ENCODE measurements around the gene RPGRIP1.
"Not testable (repeated sequence)": the region's sequence is repeated elsewhere in the genome, so short reads cannot be mapped to it uniquely, and the experiment has no call there.

RPGRIP1 gene

DNA sequence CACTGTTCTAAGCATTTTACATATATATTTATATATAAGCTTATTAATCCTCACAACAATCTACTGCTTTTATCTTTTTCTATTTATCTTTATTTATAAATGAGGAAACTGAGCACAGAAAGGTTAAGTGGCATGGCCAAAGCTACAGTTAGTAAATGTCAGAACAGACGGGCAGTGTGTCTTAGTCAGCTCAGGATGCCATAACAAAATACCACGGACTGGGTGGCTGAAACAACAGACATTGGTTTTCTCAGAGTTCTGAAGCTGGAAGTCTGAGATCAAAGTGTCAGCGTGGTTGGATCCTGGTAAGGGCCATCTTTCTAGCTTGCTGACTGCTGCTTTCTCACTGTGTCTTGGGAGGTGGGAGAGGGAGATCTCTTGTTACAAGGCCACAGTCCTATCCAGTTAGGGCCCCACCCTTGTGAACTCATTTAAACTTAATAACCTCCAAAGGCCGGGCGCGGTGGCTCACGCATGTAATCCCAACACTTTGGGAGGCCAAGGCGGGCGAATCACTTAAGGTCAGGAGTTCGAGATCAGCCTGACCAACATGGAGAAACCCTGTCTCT lies 19.8 kb downstream of the RPGRIP1 start:
- DNase-seq (ENCODE audit: insufficient read length, low spot score) (no peak), FAIRE-seq (no peak)

DNA sequence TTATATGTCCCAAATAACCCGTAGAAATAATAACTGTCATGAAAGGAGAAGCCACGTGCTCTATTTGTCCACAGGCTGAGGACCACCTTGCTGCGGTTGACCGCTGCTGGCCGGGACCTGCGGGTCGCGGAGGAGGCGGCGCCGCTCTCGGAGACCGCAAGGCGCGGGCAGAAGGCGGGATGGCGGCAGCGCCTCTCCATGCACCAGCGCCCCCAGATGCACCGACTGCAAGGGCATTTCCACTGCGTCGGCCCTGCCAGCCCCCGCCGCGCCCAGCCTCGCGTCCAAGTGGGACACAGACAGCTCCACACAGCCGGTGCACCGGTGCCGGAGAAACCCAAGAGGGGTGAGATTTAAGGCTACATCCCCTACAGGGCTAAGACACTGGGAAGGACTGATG lies 21.0 kb downstream of the RPGRIP1 start:
- DNase-seq (ENCODE audit: insufficient read length, low spot score): no peak
- FAIRE-seq: no peak

DNA sequence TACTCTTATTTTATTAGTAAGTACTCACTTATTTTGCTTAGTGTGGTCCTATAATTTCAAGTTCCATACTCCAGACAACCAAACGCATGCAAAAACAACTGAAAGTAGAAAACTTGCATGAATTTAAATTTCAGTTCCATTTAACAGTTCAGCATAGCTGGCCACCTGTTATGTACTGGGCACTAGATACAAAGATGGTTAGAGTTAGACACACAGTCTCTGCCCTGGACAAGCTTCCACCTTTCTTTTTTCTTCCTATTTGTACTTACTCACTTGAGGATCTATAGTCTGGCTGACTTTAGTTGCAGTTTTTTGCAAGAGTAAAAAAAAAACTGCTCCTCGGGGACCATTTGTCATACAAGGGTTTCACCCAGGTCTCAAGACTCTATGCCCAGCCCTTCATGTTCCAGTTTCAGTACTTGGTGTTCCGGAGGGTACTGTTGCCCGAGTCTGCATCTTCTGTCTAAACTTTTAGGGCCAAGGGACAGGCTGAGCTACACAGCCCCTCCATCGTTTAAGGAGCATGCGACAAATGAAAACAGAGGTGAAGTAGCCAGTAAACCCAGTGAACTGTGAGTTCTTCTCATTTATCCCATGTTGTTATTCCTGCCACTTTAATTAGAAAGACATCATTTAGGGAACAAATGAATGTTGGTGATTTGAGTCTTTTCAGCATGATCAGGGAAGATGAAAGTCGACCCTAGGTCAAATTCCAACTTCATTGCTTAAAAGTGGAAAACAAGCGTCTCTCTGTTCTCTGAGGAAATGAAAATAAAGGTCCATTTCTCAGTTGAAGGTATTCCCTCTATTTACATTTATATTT lies 22.3 kb downstream of the RPGRIP1 start:
- FAIRE-seq: no peak
- DNase-seq (ENCODE audit: insufficient read length, low spot score): no peak

DNA sequence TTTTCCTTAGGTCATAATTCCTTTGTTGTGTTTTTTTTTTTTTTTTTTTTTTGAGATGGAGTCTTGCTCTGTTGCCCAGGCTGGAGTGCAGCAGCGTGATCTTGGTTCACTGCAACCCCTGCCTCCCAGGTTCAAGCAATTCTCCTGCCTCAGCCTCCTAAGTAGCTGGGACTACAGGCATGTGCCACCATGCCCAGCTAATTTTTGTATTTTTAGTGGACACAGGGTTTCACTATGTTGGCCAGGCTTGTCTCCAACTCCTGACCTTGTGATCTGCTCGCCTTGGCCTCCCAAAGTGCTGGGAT lies 22.9 kb downstream of the RPGRIP1 start:
- not testable (repeated sequence) for DNase-seq (ENCODE audit: insufficient read length, low spot score); FAIRE-seq

DNA sequence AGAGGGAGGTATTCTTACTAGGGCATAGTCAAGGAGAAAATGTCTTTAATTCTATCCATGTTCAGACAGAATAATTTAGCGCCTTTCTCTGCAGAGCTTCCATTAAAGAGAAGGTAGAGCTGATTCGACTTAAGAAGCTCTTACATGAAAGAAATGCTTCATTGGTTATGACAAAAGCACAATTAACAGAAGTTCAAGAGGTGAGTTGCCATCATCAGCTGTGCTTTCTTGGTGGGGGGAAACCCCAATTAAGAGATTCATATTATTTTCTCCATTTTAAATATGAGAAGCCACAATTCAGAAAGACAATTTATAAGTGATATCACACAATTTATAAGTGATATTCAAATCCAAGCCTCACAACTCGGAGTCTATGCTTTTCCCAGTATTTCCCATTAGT lies 27.8 kb downstream of the RPGRIP1 start:
- DNase-seq (ENCODE audit: insufficient read length, low spot score) (no peak), FAIRE-seq (no peak)

DNA sequence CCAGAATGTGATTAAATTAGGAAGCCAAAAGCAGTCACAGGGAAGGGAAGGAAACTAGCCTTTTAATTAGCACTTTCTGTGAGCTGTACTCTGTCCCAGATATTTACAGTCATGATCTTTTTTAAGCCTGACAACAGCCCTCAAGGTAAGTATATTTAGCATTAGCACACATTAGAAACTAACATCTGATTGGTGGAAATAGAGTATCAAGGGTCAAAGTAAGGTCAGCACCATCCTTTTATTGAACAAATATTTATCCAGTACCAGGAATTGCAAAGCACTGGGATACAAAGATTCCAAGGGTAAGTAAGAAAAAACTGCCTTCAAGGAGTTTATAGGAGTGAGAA lies 28.2 kb downstream of the RPGRIP1 start:
- no peak for FAIRE-seq
- no peak for DNase-seq (ENCODE audit: insufficient read length, low spot score)

DNA sequence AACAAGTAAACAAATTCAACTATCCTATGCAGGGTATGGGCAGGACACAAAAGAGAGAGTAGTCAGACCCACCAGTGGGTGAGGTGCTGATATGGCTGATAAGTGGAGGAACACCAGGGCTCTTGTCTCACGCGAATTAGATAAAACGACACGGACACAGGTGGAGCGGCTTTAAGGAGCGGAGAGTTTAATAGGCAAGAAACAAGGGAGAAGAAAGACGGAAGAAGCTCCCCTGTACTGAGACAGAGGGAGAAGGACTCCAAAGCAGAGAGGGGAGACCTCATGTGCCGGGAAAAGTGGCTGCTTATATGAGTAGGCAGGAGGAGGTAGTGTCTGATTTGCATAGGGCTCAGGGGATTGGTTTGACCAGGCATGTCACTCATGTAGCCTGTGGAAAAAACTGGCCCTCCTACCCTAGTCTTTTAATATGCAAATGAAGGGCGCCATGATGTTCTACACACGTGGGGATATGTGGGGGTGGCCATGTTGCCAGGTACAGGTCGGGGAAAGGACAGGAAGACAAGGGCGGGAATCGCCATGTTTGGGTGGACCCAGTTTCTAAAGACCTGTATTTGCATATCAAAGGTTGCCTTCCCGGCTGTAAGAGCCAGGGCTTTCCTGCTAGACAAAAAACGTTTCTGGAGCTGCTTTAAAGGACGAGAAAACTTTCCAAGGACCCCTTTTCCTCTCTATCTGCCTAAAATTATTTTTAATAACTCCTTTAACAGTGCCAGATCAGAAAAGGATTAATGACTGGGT lies 28.8 kb downstream of the RPGRIP1 start:
- DNase-seq (ENCODE audit: insufficient read length, low spot score): peak; percentile 42
- FAIRE-seq: peak; percentile 95

DNA sequence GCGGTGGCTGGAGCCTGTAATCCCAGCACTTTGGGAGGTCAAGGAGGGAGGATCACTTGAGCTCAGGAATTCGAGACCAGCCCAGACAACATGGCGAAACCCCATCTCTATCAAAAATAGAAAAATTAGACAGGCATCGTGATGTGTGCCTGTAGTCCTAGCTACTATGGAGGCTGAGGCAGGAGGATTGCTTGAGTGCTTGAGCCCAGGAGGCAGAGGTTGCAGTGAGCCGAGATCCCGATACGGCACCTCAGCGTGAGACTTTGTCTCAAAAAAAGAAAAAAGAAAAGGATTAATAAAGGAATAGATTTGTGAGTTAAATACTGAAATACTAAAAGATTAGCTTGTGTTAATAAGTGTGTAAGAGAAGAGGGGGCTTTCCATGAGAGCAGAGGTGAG lies 29.4 kb downstream of the RPGRIP1 start:
- DNase-seq (ENCODE audit: insufficient read length, low spot score) (no peak), FAIRE-seq (no peak)

DNA sequence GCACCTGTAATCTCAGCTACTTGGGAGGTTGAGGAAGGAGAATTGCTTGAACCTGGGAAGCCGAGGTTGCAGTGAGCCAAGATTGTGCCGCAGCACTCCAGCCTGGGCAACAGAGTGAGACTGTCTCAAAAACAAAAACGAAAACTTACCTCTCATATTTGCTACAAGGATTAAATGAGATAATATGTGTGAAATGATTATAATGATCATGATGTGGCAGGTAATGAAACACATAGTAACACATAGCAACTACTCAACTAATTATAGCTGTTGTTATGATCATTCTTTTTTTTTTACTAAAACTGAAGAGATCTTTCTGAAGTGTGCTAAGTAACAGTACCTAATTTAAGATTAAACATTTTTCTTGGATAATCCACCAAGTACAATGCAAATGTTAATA lies 30.1 kb downstream of the RPGRIP1 start:
- DNase-seq (ENCODE audit: insufficient read length, low spot score) (no peak), FAIRE-seq (no peak)

DNA sequence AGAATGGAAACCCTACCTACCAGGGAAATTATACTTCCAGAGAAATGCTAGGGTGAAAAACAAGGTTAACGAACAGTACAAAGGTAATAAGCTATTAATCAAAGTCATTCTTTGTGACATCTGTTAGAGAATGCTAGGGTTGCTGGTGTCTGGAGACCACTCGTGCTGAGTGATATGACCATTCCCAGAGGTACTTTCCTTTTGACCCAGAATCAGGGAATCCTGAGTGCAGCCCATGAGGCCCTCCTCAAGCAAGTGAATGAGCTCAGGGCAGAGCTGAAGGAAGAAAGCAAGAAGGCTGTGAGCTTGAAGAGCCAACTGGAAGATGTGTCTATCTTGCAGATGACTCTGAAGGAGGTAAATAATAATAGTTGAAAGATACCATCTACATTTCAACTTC lies 31.7 kb downstream of the RPGRIP1 start:
- FAIRE-seq: no peak
- DNase-seq (ENCODE audit: insufficient read length, low spot score): no peak

DNA sequence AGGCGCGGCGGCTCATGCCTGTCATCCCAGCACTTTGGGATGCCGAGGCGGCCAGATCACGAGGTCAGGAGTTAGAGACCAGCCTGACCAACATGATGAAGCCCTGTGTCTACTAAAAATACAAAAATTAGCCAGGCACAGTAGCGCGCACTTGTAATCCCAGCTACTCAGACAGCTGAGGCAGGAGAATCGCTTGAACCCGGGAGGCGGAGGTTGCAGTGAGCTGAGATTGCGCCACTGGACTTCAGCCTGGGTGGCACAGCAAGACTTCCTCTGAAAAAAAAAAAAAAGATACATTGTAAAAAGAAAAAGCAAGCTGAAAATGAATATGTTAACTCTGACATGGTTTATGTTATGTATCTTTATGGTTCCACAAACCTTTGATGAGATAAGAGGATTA lies 33.6 kb downstream of the RPGRIP1 start:
- FAIRE-seq (no peak), DNase-seq (ENCODE audit: insufficient read length, low spot score) (no peak)

DNA sequence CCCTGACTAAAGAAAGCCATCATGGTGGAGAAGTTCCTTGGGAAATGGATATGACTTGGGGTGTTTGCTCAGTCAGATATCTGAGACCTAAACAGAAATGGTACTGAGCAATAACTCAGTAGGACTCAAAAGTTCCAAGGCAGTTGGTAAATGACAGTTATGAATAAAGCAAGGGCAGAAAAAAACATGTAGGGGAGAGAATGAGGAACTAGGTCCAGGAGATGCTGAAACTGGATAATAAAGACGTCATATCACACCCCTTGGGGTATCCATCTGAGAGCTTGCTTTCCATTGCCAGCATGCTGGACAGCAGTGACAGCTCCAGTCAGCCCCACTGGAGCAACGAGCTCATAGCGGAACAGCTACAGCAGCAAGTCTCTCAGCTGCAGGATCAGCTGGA lies 37.5 kb downstream of the RPGRIP1 start:
- DNase-seq (ENCODE audit: insufficient read length, low spot score): no peak
- FAIRE-seq: no peak

DNA sequence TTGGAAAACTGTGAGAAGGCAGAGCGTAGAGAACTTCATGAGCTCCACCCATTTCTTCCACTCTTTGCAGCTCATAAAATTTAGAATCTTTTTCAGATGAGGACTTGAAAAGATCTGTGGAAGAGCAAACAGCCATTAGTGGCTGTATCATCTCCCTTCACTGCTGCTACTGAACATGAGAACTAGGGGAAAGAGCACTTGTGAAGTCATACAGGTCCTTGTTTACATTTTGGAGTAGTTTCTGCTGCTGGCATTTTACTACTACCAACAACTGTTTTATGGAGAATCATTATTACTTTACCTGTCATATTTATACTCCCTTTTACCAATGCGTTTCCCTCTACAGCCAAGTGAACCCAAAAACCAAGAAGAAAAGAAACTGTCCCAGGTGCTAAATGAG lies 41.0 kb downstream of the RPGRIP1 start:
- no peak for FAIRE-seq
- DNase-seq (ENCODE audit: insufficient read length, low spot score): no peak

DNA sequence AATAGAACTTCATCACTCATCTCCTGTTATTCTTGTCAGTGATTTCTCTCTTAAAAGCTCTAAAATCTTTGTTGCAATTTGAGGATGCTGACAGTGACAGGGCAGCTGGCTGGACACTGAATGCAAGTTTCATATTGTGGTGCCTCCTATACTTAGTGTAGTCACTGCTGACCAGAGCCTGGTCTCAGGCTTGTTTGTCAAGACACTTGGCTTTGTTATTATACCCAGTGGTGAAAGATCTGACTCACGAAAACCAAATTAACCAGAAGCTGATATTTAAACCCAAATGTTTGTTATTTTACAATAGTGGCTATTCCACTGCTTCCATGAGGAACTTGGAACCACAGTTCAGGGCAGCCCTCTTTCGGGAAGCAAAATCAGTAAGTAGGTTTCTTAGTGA lies 42.8 kb downstream of the RPGRIP1 start:
- FAIRE-seq (no peak), DNase-seq (ENCODE audit: insufficient read length, low spot score) (no peak)

DNA sequence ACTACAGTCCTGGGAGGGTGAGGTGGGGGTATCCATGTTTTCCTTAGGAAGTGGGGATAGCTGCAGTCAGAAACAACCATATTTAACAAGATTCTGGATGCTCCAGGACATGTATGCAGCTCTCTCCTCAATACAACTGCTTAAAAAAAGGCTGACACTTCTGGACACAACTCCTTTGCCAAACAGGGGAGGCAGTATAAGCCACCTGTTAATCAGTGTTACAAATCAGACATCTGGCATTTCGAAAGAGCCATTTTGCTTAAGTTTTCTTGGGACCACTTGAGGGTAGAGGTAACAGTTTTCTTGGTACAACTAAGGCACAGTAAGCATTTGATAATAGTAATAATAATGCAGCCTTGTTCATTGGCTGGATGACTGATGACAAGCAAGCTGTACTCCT lies 47.1 kb downstream of the RPGRIP1 start:
- FAIRE-seq (no peak), DNase-seq (ENCODE audit: insufficient read length, low spot score) (no peak)

Data from GM19239 (cell line).